Stimulated activated naive CD4-positive, alpha-beta T cell treated with Interleukin-2 at 50 U/mL for 16 hours (primary cell): ENCODE measurements around the gene PI4K2A.
A peak's percentile ranks its signal among the peaks of the same experiment; 100 is the strongest.
"Not testable (repeated sequence)": the region's sequence is repeated elsewhere in the genome, so short reads cannot be mapped to it uniquely, and the experiment has no call there.

ENCODE experiments used
- DNase-seq: peaks from one replicate; lab custom pipeline; 2025; lab: John Stamatoyannopoulos, UW

The PI4K2A gene

DNA sequence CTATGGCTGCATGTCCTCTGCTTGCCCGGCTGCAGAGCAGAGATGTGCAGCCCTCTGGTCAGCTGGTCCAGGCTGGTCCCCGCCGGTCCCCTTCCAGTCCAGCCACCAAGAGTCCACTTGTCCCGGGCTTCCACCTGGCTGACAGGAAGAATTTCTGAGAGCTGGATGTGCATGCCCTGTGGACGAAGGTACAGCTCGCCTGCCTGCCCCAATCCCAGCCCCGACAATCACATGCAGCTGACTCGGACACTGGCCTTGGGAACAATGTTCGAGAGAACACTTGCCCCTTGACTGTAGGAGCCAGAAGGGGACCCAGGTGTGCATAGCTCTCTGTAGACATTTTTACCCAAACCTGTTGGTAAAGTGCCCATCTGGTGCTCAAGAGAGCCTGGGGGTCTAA lies 34.8 kb downstream of the PI4K2A start:
- DNase-seq: no peak

- peak; percentile 12 for DNase-seq
Measured at GRCh38 chr10:97676770-97677581, 36.5 kb downstream of the PI4K2A start.

- no peak for DNase-seq
Measured at GRCh38 chr10:97679594-97679993, 39.1 kb downstream of the PI4K2A start.

GRCh38 chr10:97682042-97682441 lies 41.6 kb downstream of the PI4K2A start:
- DNase-seq: no peak

- DNase-seq: no peak
Measured at GRCh38 chr10:97683556-97684367, 43.3 kb downstream of the PI4K2A start.

DNA sequence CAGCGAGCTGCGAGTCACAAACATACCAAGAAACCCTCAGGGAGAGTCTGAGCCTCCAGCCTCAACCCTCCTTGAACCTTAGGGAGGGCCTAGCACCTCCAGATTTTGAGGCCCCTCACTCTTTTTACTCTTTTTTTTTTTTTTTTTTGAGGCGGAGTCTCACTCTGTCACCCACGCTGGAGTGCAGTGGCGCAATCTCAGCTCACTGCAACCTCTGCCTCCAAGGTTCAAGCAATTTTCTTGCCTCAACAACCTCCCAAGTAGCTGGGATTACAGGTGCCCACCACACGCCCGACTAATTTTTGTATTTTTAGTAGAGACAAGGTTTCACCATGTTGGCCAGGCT lies 43.9 kb downstream of the PI4K2A start:
- not testable (repeated sequence) for DNase-seq

DNA sequence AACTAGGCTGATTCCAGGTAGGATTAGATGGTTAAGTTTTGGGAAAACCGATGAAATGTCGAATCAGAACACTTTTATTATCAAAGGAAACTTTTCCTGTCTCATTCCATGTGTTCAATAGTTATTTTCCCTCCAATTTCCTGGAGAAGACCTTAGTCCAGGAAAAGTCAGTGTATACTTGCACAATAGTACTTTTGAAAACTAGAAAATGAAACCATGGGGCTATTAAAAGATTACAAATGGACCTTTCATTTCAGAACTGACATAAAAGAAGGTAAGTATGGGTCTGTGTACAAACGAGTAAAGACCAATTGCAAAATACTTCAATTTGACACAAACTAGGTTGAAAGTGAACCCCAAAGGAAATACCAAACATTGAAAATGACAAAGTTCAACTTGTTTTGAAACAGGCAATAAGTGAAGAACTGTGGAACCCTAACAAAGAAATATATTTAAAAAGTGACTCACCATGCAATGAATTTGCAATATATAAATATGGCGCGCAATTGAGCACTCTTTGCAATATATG lies 44.5 kb downstream of the PI4K2A start:
- DNase-seq: no peak

GRCh38 chr10:97685395-97685958 lies 45.0 kb downstream of the PI4K2A start:
- no peak for DNase-seq

- peak; percentile 21 for DNase-seq
Measured at GRCh38 chr10:97686301-97686961, 46.0 kb downstream of the PI4K2A start.

GRCh38 chr10:97686962-97687784 lies 46.7 kb downstream of the PI4K2A start, which contains the start of gene AVPI1:
TSS of gene AVPI1 (minus strand) at chr10:97687241. CDS start at chr10:97679905, 7,336 bp downstream.
- peak; percentile 92 for DNase-seq

DNA sequence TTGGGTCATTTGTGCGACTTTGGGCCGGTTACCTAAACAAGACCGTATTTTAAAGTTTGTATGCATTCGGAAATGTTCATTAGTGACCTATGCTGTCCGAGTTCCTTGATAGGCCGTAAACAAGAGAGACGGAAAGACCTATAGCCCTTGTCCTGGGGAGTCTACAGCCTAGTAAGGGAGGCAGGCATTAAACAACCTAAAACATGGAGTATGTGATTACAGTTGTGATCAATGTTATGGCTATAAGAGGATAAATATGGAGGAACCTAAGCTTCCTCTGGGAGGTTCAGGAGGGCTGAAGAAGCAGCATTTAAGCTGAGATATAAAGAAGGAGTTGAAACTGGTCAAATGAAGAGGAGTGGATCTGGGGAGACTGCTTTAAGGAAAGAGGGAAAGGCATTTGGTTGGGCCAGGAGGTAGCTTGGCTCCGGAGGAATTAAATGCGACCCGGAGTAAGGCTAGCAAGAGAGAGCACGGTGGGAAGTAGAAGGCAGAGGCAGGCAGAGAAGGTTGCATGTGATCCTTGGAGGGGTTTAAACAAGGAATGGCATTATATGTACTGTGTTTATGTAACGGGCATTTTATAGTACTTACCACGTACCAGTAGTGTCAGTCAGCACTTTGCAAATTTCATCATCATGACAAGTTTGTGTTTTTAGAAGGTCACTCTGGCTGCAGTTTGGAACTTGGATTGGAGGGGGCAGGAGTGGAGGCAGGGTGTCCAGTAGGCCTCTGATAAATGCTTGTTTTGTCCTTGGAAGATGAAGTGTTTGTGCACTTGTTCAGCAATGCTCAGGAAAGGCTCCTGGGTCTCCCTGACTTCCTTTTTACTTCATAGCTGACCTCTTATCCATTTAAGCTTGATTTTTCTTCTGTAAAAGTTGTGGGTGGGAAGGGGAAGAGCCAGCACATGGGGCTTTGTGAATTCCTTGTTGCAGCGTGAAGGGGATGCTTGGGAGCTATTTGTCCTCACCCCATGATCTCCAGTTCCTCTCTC lies 47.6 kb downstream of the PI4K2A start:
- no peak for DNase-seq

DNA sequence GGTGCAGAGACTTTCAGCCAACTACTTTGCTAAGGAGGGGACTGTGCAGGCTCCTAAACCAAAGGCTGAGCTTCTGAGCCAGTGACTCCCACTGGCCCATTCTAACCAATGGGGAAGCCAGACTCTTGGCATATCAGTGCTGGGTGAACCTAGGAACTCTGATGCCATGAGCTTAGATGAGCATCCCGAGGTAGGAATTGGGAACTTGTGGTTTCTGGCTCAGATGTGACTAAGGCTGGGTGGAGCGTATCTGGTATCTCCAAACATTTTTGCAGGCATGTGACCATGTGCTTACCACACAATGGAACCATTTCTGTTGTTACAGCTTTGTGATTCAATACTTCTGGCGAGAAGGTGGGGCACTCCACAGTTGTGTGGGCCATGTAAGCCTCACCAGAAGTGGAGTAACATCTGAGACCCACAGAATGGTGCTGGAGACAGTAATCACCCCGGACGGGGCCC lies 49.1 kb downstream of the PI4K2A start:
- DNase-seq: no peak

GRCh38 chr10:97690133-97690532 lies 49.7 kb downstream of the PI4K2A start:
- DNase-seq: no peak

- not testable (repeated sequence) for DNase-seq
Measured at GRCh38 chr10:97698072-97698655, 57.7 kb downstream of the PI4K2A start.

GRCh38 chr10:97701438-97702069 lies 61.1 kb downstream of the PI4K2A start:
- DNase-seq: peak; percentile 12

GRCh38 chr10:97703398-97704067 lies 63.1 kb downstream of the PI4K2A start:
- DNase-seq: no peak

GRCh38 chr10:97704341-97704740 lies 63.9 kb downstream of the PI4K2A start:
- DNase-seq: no peak

- no peak for DNase-seq
Measured at GRCh38 chr10:97705006-97705670, 64.7 kb downstream of the PI4K2A start.
